Glutamatergic neuron (in vitro differentiated cells): ENCODE measurements around the gene TTC34. TPM values are rescaled to one million over a fixed set of nuclear protein-coding genes. Genes with fewer than 3 reads are reported as not detected.

Experiments
- DNase-seq: peaks from one replicate; pipeline ENCODE4 v3.0.0; 2022
- H3K27ac Mint-ChIP-seq: one replicate; pipeline ENCODE4 v1.8.0; 2020; ENCODE audit warnings: mild to moderate bottlenecking, mixed read lengths, inconsistent platforms; ENCODE audit not compliant: unreplicated experiment
- H3K27me3 Mint-ChIP-seq: one replicate; pipeline ENCODE4 v1.8.0; 2020; ENCODE audit warnings: mild to moderate bottlenecking, moderate library complexity, mixed read lengths, inconsistent platforms; ENCODE audit not compliant: unreplicated experiment
- H3K36me3 Mint-ChIP-seq: one replicate; pipeline ENCODE4 v1.8.0; 2020; ENCODE audit warnings: mild to moderate bottlenecking, mixed read lengths, inconsistent platforms; ENCODE audit not compliant: unreplicated experiment
- H3K4me1 Mint-ChIP-seq: one replicate; pipeline ENCODE4 v1.8.0; 2020; ENCODE audit warnings: mild to moderate bottlenecking, low read depth, mixed read lengths, inconsistent platforms; ENCODE audit not compliant: unreplicated experiment
- H3K4me3 Mint-ChIP-seq: one replicate; pipeline ENCODE4 v1.8.0; 2020; ENCODE audit warnings: mild to moderate bottlenecking, mixed read lengths, inconsistent platforms; ENCODE audit not compliant: unreplicated experiment
- H3K9me3 Mint-ChIP-seq: one replicate; pipeline ENCODE4 v1.8.0; 2020; ENCODE audit warnings: mild to moderate bottlenecking, moderate library complexity, mixed read lengths, inconsistent platforms; ENCODE audit not compliant: unreplicated experiment
- total RNA-seq: library from RNA; stranded (reverse); fragmentation: NEBNext Ultra II Directional; extraction: Animal tissue kit (Norgen Biotek cat#: 25700); gene quantifications from one replicate; pipeline ENCODE4 v1.2.1, GENCODE V29; 2021; ENCODE audit not compliant: unreplicated experiment
- TF ChIP-seq, protein P1 (sequence below): fragments of 200-600 bp; sonication (generic); IDR thresholded peaks from one replicate; pipeline ENCODE4 v1.5.0; 2021; ENCODE audit not compliant: partially characterized antibody, unreplicated experiment

The TTC34 gene
- total RNA-seq, 1 donor from 2014 or later = 0.74 TPM

DNA sequence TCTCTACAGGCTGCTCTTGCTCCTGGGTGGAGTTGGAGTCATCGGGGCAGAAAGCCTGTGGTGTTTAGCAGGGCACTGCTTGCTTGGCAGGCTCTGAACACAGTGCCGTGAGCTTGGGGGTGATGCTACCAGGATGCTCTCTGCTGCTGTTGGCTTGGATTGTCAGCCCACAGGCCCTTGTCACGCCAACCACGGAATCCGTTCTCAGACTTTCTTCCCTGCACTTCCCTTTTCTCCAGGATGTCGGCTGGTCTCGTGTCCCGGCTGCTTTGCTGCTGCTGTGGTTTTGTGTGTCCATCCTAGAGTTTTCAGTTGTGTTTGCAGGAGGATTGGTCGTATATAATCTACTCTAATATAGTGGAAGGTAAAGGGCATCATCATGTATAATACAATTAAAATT, 44.4 kb upstream of the TTC34 start:
- DNase-seq = no peak
- Mint-ChIP-seq H3K9me3 (peaks cover 2% of the 10 kb centered on the region), H3K4me3 (no peak overlapping the region), H3K36me3 (peaks cover 4% of the 10 kb centered on the region), H3K27ac (no peak overlapping the region), H3K4me1 (no peaks in the 10 kb centered on the region), H3K27me3 (peaks cover 6% of the 10 kb centered on the region)
- TF ChIP-seq, protein P1, sequence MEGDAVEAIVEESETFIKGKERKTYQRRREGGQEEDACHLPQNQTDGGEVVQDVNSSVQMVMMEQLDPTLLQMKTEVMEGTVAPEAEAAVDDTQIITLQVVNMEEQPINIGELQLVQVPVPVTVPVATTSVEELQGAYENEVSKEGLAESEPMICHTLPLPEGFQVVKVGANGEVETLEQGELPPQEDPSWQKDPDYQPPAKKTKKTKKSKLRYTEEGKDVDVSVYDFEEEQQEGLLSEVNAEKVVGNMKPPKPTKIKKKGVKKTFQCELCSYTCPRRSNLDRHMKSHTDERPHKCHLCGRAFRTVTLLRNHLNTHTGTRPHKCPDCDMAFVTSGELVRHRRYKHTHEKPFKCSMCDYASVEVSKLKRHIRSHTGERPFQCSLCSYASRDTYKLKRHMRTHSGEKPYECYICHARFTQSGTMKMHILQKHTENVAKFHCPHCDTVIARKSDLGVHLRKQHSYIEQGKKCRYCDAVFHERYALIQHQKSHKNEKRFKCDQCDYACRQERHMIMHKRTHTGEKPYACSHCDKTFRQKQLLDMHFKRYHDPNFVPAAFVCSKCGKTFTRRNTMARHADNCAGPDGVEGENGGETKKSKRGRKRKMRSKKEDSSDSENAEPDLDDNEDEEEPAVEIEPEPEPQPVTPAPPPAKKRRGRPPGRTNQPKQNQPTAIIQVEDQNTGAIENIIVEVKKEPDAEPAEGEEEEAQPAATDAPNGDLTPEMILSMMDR = no peak

DNA sequence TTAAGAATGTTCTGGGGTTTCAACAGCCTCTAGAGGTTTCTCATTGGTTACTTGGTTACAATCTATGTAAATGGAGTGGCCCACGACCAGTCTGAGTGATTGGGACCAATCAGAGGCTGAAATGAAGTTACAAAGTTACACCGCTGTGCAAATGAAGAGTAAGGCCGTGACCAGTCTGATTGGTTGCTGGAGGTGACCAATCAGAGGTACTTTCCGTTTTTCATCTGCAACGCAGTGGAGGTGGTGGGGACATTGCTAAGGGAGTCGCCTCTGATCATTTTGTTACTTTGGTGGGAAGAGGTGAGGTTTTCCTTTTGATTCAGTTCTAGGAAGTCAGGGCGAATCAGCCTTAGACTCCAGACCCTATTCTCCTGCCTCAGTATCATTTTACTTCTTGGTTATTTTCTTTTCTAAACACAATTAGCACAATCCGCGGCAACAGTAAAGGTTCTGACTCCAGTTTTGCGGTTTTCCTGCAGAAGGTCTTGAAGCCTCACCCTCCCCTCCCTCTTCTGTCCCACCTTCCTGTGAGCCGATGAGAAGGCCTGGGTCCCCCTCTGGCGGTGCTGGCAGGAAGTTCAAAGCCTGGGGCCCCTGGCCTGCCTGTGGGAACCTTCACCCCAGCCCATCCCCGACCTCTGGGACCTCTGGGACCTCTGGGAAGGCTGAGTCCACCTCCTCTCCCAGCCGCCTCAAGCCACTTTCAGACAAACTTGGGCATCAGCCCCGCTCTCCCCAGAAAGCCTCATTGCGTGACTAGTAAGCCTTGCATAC, 38.7 kb upstream of the TTC34 start:
- Mint-ChIP-seq H3K9me3 (peaks cover 5% of the 10 kb centered on the region), H3K27ac (no peak overlapping the region), H3K27me3 (peaks cover 4% of the 10 kb centered on the region), H3K4me1 (no peaks in the 10 kb centered on the region), H3K4me3 (no peak overlapping the region), H3K36me3 (peaks cover under 1% of the 10 kb centered on the region)
- DNase-seq = no peak
- TF ChIP-seq, protein P1 = no peak

DNA sequence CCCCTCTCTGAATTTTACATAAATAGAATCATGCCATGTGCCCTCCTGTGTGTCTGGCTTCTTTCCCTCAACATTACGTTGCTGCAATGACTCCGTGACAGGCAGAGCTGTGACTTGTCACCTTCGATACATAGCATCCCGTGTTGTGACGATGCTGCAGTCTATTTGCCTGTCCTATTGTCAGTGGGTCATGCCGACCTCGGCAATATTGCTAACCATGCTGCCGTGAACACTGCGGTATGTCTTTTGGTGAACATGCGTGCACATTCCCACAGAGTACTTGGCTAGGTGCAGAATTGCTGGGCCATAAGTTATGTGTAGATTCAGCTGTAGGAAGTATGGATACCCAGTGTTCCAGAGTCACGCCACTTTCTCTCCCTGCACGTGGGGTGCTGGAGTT, 36.3 kb upstream of the TTC34 start:
- Mint-ChIP-seq H3K27me3 (peaks cover 8% of the 10 kb centered on the region), H3K27ac (no peak overlapping the region), H3K4me3 (no peak overlapping the region), H3K36me3 (no peaks in the 10 kb centered on the region), H3K9me3 (peaks cover 7% of the 10 kb centered on the region), H3K4me1 (no peaks in the 10 kb centered on the region)
- DNase-seq = no peak
- TF ChIP-seq, protein P1 = no peak

DNA sequence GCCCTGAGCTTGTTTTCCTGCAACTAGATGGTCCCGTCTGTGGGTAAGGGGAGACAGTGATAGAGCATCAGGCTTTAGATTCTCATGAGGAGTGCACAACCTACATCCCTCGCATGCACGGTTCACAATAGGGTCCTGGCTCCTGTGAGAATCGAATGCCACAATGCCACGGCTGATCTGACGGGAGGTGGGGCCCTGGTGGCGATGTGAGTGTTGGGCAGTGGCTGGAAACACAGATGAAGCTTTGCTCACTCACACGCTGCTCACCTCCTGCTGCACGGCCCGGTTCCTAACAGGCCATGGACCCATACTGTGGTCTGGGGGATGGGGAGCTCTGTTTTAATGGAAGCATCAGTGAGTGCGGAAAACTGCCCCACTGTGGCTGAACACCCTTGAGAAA, 35.8 kb upstream of the TTC34 start:
- H3K4me1 Mint-ChIP-seq = no peaks in the 10 kb centered on the region
- no peak overlapping the region for H3K27ac Mint-ChIP-seq
- no peak for DNase-seq
- H3K27me3 Mint-ChIP-seq = peaks cover 10% of the 10 kb centered on the region
- TF ChIP-seq, protein P1 = no peak
- no peaks in the 10 kb centered on the region for H3K36me3 Mint-ChIP-seq
- H3K4me3 Mint-ChIP-seq = no peak overlapping the region
- peaks cover 7% of the 10 kb centered on the region for H3K9me3 Mint-ChIP-seq

DNA sequence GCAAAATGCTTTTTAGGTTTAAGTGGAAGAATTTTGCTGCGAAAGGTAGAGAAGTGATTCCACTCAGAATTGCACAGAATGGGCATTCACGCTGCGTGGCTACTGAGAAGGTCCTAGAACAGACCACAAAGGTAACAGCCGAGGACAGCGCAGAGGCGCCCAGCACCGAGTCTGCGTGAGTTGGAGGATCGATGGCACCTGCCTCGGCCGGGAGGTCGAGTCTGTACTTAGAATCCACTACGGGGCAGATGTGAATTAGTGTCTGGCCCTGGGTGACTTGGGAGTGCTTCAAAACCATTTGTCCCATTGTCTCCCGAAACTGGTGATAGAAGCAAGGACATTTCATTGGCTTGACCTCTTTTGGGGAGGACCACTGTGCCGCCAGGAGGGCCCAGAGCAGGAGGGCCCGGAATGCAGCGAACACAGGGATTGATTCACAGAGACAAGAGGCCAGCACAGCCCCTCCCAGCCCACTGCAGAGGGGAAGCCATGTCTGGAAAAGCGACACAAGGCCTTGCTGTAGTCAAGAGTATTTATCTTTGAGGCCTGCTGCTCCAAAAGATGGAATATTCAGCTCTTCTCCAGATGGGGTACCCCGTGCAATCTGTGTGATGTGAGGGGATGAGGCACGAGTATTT, 35.0 kb upstream of the TTC34 start:
- TF ChIP-seq, protein P1 = no peak
- H3K9me3 Mint-ChIP-seq = peaks cover 7% of the 10 kb centered on the region

More for the DNA sequence above, 35.0 kb upstream of the TTC34 start:
- no peak overlapping the region for H3K27ac Mint-ChIP-seq
- H3K27me3 Mint-ChIP-seq = peaks cover 10% of the 10 kb centered on the region
- no peak for DNase-seq
- H3K4me3 Mint-ChIP-seq = no peak overlapping the region
- no peaks in the 10 kb centered on the region for H3K36me3 Mint-ChIP-seq
- H3K4me1 Mint-ChIP-seq = no peaks in the 10 kb centered on the region
